Stimulated activated CD8-positive, alpha-beta memory T cell treated with anti-CD3 and anti-CD28 coated beads, Interleukin-7, amount 100 ng/mL, for 48 hours (primary cell): ENCODE results near the gene NOC4L.

Experiments used
- DNase-seq, 2 donors: peaks; one replicate each; pipeline ENCODE4 v3.0.0-alpha.2; 2020; ENCODE audit warnings: low read depth in 1 of 2; ENCODE audit errors: extremely low read depth in 1 of 2

The NOC4L gene

GRCh38 chr12:132168311-132169031, 24.2 kb downstream of the NOC4L start:
- no peak for DNase-seq

GRCh38 chr12:132169376-132169775, 25.1 kb downstream of the NOC4L start:
- no peak for DNase-seq

- no peak for DNase-seq
Measured at GRCh38 chr12:132170094-132170636, 25.9 kb downstream of the NOC4L start.

GRCh38 chr12:132170637-132171292, 26.5 kb downstream of the NOC4L start:
- no peak for DNase-seq

GRCh38 chr12:132171293-132171967, 27.2 kb downstream of the NOC4L start:
- no peak for DNase-seq

GRCh38 chr12:132171968-132172521, 27.8 kb downstream of the NOC4L start:
- DNase-seq, result no peak

- no peak for DNase-seq
Measured at GRCh38 chr12:132172619-132173018, 28.4 kb downstream of the NOC4L start.

GRCh38 chr12:132173135-132174014, 29.1 kb downstream of the NOC4L start:
- no peak for DNase-seq

- DNase-seq, result no peak
Measured at GRCh38 chr12:132174015-132174838, 30.0 kb downstream of the NOC4L start.

- no peak for DNase-seq
Measured at GRCh38 chr12:132174839-132175490, 30.7 kb downstream of the NOC4L start.

- no peak for DNase-seq
Measured at GRCh38 chr12:132175496-132176384, 31.5 kb downstream of the NOC4L start.

GRCh38 chr12:132176385-132176919, 32.2 kb downstream of the NOC4L start:
- no peak for DNase-seq

GRCh38 chr12:132176920-132177551, 32.8 kb downstream of the NOC4L start:
- no peak for DNase-seq

- no peak for DNase-seq
Measured at GRCh38 chr12:132178316-132178715, 34.1 kb downstream of the NOC4L start.

GRCh38 chr12:132178801-132179401, 34.6 kb downstream of the NOC4L start:
- DNase-seq, result no peak

- DNase-seq, result no peak
Measured at GRCh38 chr12:132179431-132180362, 35.4 kb downstream of the NOC4L start.
